ENCODE data around the gene PLIN5. TPM values are rescaled to one million over a fixed set of nuclear protein-coding genes. Genes with fewer than 3 reads are reported as not detected.

PLIN5 gene
- total RNA-seq, 1 donor from 2014 or later = not detected

- no peaks in the 10 kb centered on the region for H3K9me3 Mint-ChIP-seq (ENCODE audit: unreplicated experiment)
- no peak overlapping the region for H3K4me3 Mint-ChIP-seq (ENCODE audit: unreplicated experiment)
- H3K27me3 Mint-ChIP-seq (ENCODE audit: unreplicated experiment) = no peaks in the 10 kb centered on the region
- H3K27ac Mint-ChIP-seq (ENCODE audit: unreplicated experiment) = no peak overlapping the region
- peaks cover 2% of the 10 kb centered on the region for H3K4me1 Mint-ChIP-seq (ENCODE audit: unreplicated experiment)
- DNase-seq (ENCODE audit: extremely low spot score, unreplicated experiment) = no peak
- no peak for TF ChIP-seq CTCF (IDR thresholded peaks at IDR 0.05)
- no peaks in the 10 kb centered on the region for H3K36me3 Mint-ChIP-seq (ENCODE audit: unreplicated experiment)
These were observed 22.3 kb upstream of the PLIN5 start for GRCh38 chr19:4557144-4557970.

GRCh38 chr19:4556597-4557127 is 21.6 kb upstream of the PLIN5 start:
- no peaks in the 10 kb centered on the region for H3K9me3 Mint-ChIP-seq (ENCODE audit: unreplicated experiment)
- TF ChIP-seq CTCF (IDR thresholded peaks at IDR 0.05) = no peak
- H3K27ac Mint-ChIP-seq (ENCODE audit: unreplicated experiment) = no peak overlapping the region
- no peak for DNase-seq (ENCODE audit: extremely low spot score, unreplicated experiment)
- H3K27me3 Mint-ChIP-seq (ENCODE audit: unreplicated experiment) = no peaks in the 10 kb centered on the region
- H3K4me1 Mint-ChIP-seq (ENCODE audit: unreplicated experiment) = peaks cover 2% of the 10 kb centered on the region
- no peaks in the 10 kb centered on the region for H3K36me3 Mint-ChIP-seq (ENCODE audit: unreplicated experiment)
- no peak overlapping the region for H3K4me3 Mint-ChIP-seq (ENCODE audit: unreplicated experiment)

GRCh38 chr19:4555657-4556561 is 20.9 kb upstream of the PLIN5 start:
- no peak overlapping the region for H3K4me3 Mint-ChIP-seq (ENCODE audit: unreplicated experiment)
- H3K9me3 Mint-ChIP-seq (ENCODE audit: unreplicated experiment) = no peaks in the 10 kb centered on the region
- H3K36me3 Mint-ChIP-seq (ENCODE audit: unreplicated experiment) = no peaks in the 10 kb centered on the region
- no peak overlapping the region for H3K27ac Mint-ChIP-seq (ENCODE audit: unreplicated experiment)
- H3K27me3 Mint-ChIP-seq (ENCODE audit: unreplicated experiment) = no peaks in the 10 kb centered on the region
- no peak for TF ChIP-seq CTCF (IDR thresholded peaks at IDR 0.05)
- H3K4me1 Mint-ChIP-seq (ENCODE audit: unreplicated experiment) = peaks cover 2% of the 10 kb centered on the region
- no peak for DNase-seq (ENCODE audit: extremely low spot score, unreplicated experiment)

GRCh38 chr19:4554717-4555116 is 19.7 kb upstream of the PLIN5 start:
- no peak for DNase-seq (ENCODE audit: extremely low spot score, unreplicated experiment)
- Mint-ChIP-seq H3K4me3 (ENCODE audit: unreplicated experiment) (no peak overlapping the region), H3K27me3 (ENCODE audit: unreplicated experiment) (no peaks in the 10 kb centered on the region), H3K27ac (ENCODE audit: unreplicated experiment) (no peak overlapping the region), H3K4me1 (ENCODE audit: unreplicated experiment) (peaks cover 2% of the 10 kb centered on the region), H3K9me3 (ENCODE audit: unreplicated experiment) (no peaks in the 10 kb centered on the region), H3K36me3 (ENCODE audit: unreplicated experiment) (no peaks in the 10 kb centered on the region)
- TF ChIP-seq CTCF (IDR thresholded peaks at IDR 0.05) = no peak

- peaks cover 2% of the 10 kb centered on the region for H3K4me1 Mint-ChIP-seq (ENCODE audit: unreplicated experiment)
- no peak overlapping the region for H3K27ac Mint-ChIP-seq (ENCODE audit: unreplicated experiment)
- DNase-seq (ENCODE audit: extremely low spot score, unreplicated experiment) = no peak
- no peak for TF ChIP-seq CTCF (IDR thresholded peaks at IDR 0.05)
- H3K36me3 Mint-ChIP-seq (ENCODE audit: unreplicated experiment) = no peaks in the 10 kb centered on the region
- H3K9me3 Mint-ChIP-seq (ENCODE audit: unreplicated experiment) = no peaks in the 10 kb centered on the region
- H3K4me3 Mint-ChIP-seq (ENCODE audit: unreplicated experiment) = no peak overlapping the region
- no peaks in the 10 kb centered on the region for H3K27me3 Mint-ChIP-seq (ENCODE audit: unreplicated experiment)
These were observed 18.8 kb upstream of the PLIN5 start for GRCh38 chr19:4553775-4554174.
